Neural cell (in vitro differentiated cells): ENCODE measurements around the gene IMMP2L. TPM values are rescaled to one million over a fixed set of nuclear protein-coding genes. Genes with fewer than 3 reads are reported as not detected.

Source experiments
- H2AFZ ChIP-seq: fragments of 200-600, 300-800 bp; sonication (generic), shearing (Covaris generic); 2 replicates; pipeline ENCODE4 v1.6.0; 2014; ENCODE audit warnings: low read depth, mild to moderate bottlenecking, antibody characterized with exemption, low read length, moderate library complexity
- H3F3A ChIP-seq: fragments of 200-600 bp; shearing (Covaris generic); 2 replicates; pipeline ENCODE4 v1.6.1; 2016; ENCODE audit warnings: mild to moderate bottlenecking, moderate library complexity, mixed read lengths, antibody characterized with exemption, low read length; ENCODE audit not compliant: insufficient read depth, poor library complexity, severe bottlenecking
- H3K27ac ChIP-seq: fragments of 200-600, 300-800 bp; sonication (generic), shearing (Covaris generic); 2 replicates; pipeline ENCODE4 v1.5.1; 2014; ENCODE audit warnings: mild to moderate bottlenecking, low read length, moderate library complexity
- H3K27me3 ChIP-seq: fragments of 300-800, 200-600 bp; sonication (generic), shearing (Covaris generic); 2 replicates; pipeline ENCODE4 v1.6.0; 2014; ENCODE audit warnings: mild to moderate bottlenecking, low read depth, low read length, moderate library complexity; ENCODE audit not compliant: insufficient read depth
- H3K36me3 ChIP-seq: fragments of 300-800, 200-600 bp; sonication (generic), shearing (Covaris generic); 2 replicates; pipeline ENCODE4 v1.5.1; 2014; ENCODE audit warnings: mild to moderate bottlenecking, antibody characterized with exemption, low read length, moderate library complexity; ENCODE audit not compliant: insufficient read depth
- H3K4me2 ChIP-seq: fragments of 300-800, 200-600 bp; sonication (generic), shearing (Covaris generic); 2 replicates; pipeline ENCODE4 v1.6.0; 2014; ENCODE audit warnings: mild to moderate bottlenecking, low read length
- H3K4me3 ChIP-seq: fragments of 300-800, 200-600 bp; sonication (generic), shearing (Covaris generic); 2 replicates; pipeline ENCODE4 v1.5.1; 2014; ENCODE audit warnings: mild to moderate bottlenecking, low read length, moderate library complexity
- H3K79me2 ChIP-seq: fragments of 200-600 bp; shearing (Covaris generic); replicated peaks from 2 replicates; pipeline ENCODE4 v1.6.0; 2014; ENCODE audit warnings: mild to moderate bottlenecking, low read length, moderate library complexity; ENCODE audit not compliant: insufficient read depth
- H3K9ac ChIP-seq: fragments of 300-800, 200-600 bp; sonication (generic), shearing (Covaris generic); 2 replicates; pipeline ENCODE4 v1.6.1; 2016; ENCODE audit warnings: mild to moderate bottlenecking, low read length, mixed read lengths
- H3K9me2 ChIP-seq: fragments of 200-600 bp; shearing (Covaris generic); 2 replicates; pipeline ENCODE4 v1.6.1; 2016; ENCODE audit warnings: mild to moderate bottlenecking, low read length, mixed read lengths; ENCODE audit not compliant: insufficient read depth
- H3K9me3 ChIP-seq: fragments of 200-600, 300-800 bp; sonication (generic), shearing (Covaris generic); 2 replicates; pipeline ENCODE4 v1.6.1; 2016; ENCODE audit warnings: mild to moderate bottlenecking, mixed run types, low read length, moderate library complexity, mixed read lengths
- H4K20me1 ChIP-seq: fragments of 200-600 bp; shearing (Covaris generic); 2 replicates; pipeline ENCODE4 v1.6.1; 2016; ENCODE audit warnings: mild to moderate bottlenecking, mixed run types; ENCODE audit not compliant: insufficient read depth
- EP300 ChIP-seq: fragments of 450-650 bp; conservative IDR thresholded peaks from 2 replicates; pipeline ENCODE4 v1.6.1; 2014; ENCODE audit warnings: antibody characterized with exemption, mild to moderate bottlenecking, moderate library complexity; ENCODE audit not compliant: poor library complexity, severe bottlenecking
- EZH2 ChIP-seq: fragments of 200-600, 300-800 bp; shearing (Covaris generic), sonication (generic); IDR thresholded peaks from 2 replicates; pipeline ENCODE4 v1.6.1; 2014; ENCODE audit warnings: antibody characterized with exemption, low read length, borderline replicate concordance, mild to moderate bottlenecking; ENCODE audit not compliant: insufficient read depth, poor library complexity, severe bottlenecking
- MXI1 ChIP-seq: fragments of 450-650 bp; conservative IDR thresholded peaks from 2 replicates; pipeline ENCODE4 v1.6.1; 2014; ENCODE audit warnings: antibody characterized with exemption, mild to moderate bottlenecking; ENCODE audit not compliant: poor library complexity, severe bottlenecking
- POLR2AphosphoS5 ChIP-seq: IDR thresholded peaks from 2 replicates; pipeline ENCODE4 v1.6.1; 2012
- RAD21 ChIP-seq: fragments of 450-650 bp; conservative IDR thresholded peaks from 2 replicates; pipeline ENCODE4 v1.6.1; 2014; ENCODE audit warnings: antibody characterized with exemption, mild to moderate bottlenecking, moderate library complexity
- REST ChIP-seq: IDR thresholded peaks from 2 replicates; pipeline ENCODE4 v1.6.1; 2012; ENCODE audit warnings: borderline replicate concordance
- SMC3 ChIP-seq: fragments of 450-650 bp; conservative IDR thresholded peaks from 2 replicates; pipeline ENCODE4 v1.6.1; 2014; ENCODE audit warnings: antibody characterized with exemption, mild to moderate bottlenecking, moderate library complexity; ENCODE audit not compliant: poor library complexity
- TAF1 ChIP-seq: IDR thresholded peaks from 2 replicates; pipeline ENCODE4 v1.6.1; 2012; ENCODE audit warnings: low read depth
- polyA plus RNA-seq: library from polyadenylated mRNA; depleted of rRNA; stranded (reverse); fragments of >200 nt; gene quantifications from 2 replicates; pipeline ENCODE4 v1.2.3, GENCODE V29; 2014
- TF ChIP-seq, protein P1 (sequence below): fragments of 450-650 bp; IDR thresholded peaks from 2 replicates; pipeline ENCODE4 v1.5.1; 2014; ENCODE audit warnings: antibody characterized with exemption, mild to moderate bottlenecking, moderate library complexity; ENCODE audit not compliant: poor library complexity, severe bottlenecking

IMMP2L gene
- polyA plus RNA-seq, 1 donor from 2014 or later: 9.7 TPM

- H3K9me3 ChIP-seq: no peaks in the 10 kb centered on the region
- H3K36me3 ChIP-seq: no peaks in the 10 kb centered on the region
- H3K9me2 ChIP-seq: no peaks in the 10 kb centered on the region
- no peaks in the 10 kb centered on the region for H3K27me3 ChIP-seq
- TF ChIP-seq, protein P1, sequence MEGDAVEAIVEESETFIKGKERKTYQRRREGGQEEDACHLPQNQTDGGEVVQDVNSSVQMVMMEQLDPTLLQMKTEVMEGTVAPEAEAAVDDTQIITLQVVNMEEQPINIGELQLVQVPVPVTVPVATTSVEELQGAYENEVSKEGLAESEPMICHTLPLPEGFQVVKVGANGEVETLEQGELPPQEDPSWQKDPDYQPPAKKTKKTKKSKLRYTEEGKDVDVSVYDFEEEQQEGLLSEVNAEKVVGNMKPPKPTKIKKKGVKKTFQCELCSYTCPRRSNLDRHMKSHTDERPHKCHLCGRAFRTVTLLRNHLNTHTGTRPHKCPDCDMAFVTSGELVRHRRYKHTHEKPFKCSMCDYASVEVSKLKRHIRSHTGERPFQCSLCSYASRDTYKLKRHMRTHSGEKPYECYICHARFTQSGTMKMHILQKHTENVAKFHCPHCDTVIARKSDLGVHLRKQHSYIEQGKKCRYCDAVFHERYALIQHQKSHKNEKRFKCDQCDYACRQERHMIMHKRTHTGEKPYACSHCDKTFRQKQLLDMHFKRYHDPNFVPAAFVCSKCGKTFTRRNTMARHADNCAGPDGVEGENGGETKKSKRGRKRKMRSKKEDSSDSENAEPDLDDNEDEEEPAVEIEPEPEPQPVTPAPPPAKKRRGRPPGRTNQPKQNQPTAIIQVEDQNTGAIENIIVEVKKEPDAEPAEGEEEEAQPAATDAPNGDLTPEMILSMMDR: no peak
- TF ChIP-seq EP300: no peak
- TF ChIP-seq REST: no peak
- no peak for TF ChIP-seq SMC3
- no peak for TF ChIP-seq EZH2
- no peak for TF ChIP-seq TAF1
- H3K4me3 ChIP-seq: no peak overlapping the region
- H3K4me2 ChIP-seq: no peak overlapping the region
- no peaks in the 10 kb centered on the region for H4K20me1 ChIP-seq
- H3K9ac ChIP-seq: no peak overlapping the region
- no peak overlapping the region for H3K27ac ChIP-seq
- no peaks in the 10 kb centered on the region for H3K79me2 ChIP-seq
- no peaks in the 10 kb centered on the region for H3F3A ChIP-seq
- no peak overlapping the region for H2AFZ ChIP-seq
Observed at GRCh38 chr7:110759069-110759468, 803.2 kb downstream of the IMMP2L start.

- no peaks in the 10 kb centered on the region for H3K79me2 ChIP-seq
- H3K9me2 ChIP-seq: no peaks in the 10 kb centered on the region
- H4K20me1 ChIP-seq: no peaks in the 10 kb centered on the region
- no peaks in the 10 kb centered on the region for H3F3A ChIP-seq
- H3K27ac ChIP-seq: no peak overlapping the region
- TF ChIP-seq REST (no peak), EZH2 (no peak), TAF1 (no peak), POLR2AphosphoS5 (no peak), SMC3 (no peak), RAD21 (no peak), MXI1 (no peak)
- TF ChIP-seq, protein P1: no peak
- no peaks in the 10 kb centered on the region for H3K27me3 ChIP-seq
- no peak overlapping the region for H3K4me3 ChIP-seq
- H3K9me3 ChIP-seq: no peaks in the 10 kb centered on the region
- no peak overlapping the region for H3K9ac ChIP-seq
- H2AFZ ChIP-seq: no peak overlapping the region
- no peaks in the 10 kb centered on the region for H3K36me3 ChIP-seq
- H3K4me2 ChIP-seq: no peak overlapping the region
Observed at GRCh38 chr7:110754649-110755048, 807.6 kb downstream of the IMMP2L start.
